ENCODE data around the gene CNP. TPM values are rescaled to one million over a fixed set of nuclear protein-coding genes. Genes with fewer than 3 reads are reported as not detected.

The CNP gene
- total and polyA plus RNA-seq, 2 of the 8 experiments (the other 6 are each of a cell fraction or from before 2014, with no cell fraction given): 21.9 to 60.6 TPM

GRCh38 chr17:42026857-42027589 is 60.4 kb downstream of the CNP start:
- Histone ChIP-seq H3K9ac (replicated peaks in 1 of 4; ENCODE audit: extremely low read depth in 1 of 4, low read depth in 3 of 4, low read length in 3 of 4) (peak overlapping the region in 1 of 4 experiments; percentile 39; a peak in 1 of 7 replicates), H3K23ac (ENCODE audit: insufficient read length) (no peak overlapping the region), H4K8ac (ENCODE audit: extremely low read depth, insufficient read depth, low read length) (peak overlapping the region; percentile 3; the same call in 1 of the 2 replicates), H3K14ac (ENCODE audit: insufficient read length) (no peak overlapping the region), H4K5ac (ENCODE audit: insufficient read length, low read depth, low read length) (no peak overlapping the region), H2BK120ac (replicated peaks; ENCODE audit: low read depth, low read length) (no peak overlapping the region), H2BK15ac (ENCODE audit: low read length) (no peak overlapping the region), H3K4me3 (ENCODE audit: extremely low read depth in 1 of 4, insufficient read depth in 2 of 4, low read depth in 3 of 4, low read length in 4 of 4) (no peak overlapping the region), H3K4me2 (ENCODE audit: insufficient read depth in 1 of 2, low read depth in 2 of 2, low read length in 2 of 2) (peak overlapping the region in 1 of 2 experiments; percentile 1; a peak in 1 of 4 replicates), H2BK5ac (ENCODE audit: low read depth, low read length) (no peak overlapping the region), H3K4me1 (replicated peaks in 1 of 4; ENCODE audit: control insufficient read depth in 3 of 4, insufficient read depth in 4 of 4, low read length in 3 of 4) (peaks cover 0 to 12% (median 5%) of the 10 kb centered on the region in 4 experiments; a peak in 4 of 7 replicates), H3K4ac (replicated peaks; ENCODE audit: insufficient read length, low read depth, low read length) (no peak overlapping the region), H3K56ac (replicated peaks; ENCODE audit: insufficient read length, low read depth, low read length) (no peak overlapping the region), H2BK20ac (ENCODE audit: low read length) (no peak overlapping the region), H2BK12ac (ENCODE audit: low read depth, low read length) (no peak overlapping the region; the same call in 1 of the 2 replicates), H3K23me2 (ENCODE audit: low read depth, low read length) (0 out of 2 replicates have a peak, but pooled peaks cover 2% of the 10 kb centered on the region), H3K27ac (ENCODE audit: low read depth, low read length) (no peak overlapping the region), H3K9me3 (ENCODE audit: insufficient read depth in 2 of 2, low read depth in 1 of 2, low read length in 1 of 2) (no peaks in the 10 kb centered on the region), H3K18ac (ENCODE audit: extremely low read depth, low read length) (no peak overlapping the region), H3K79me1 (ENCODE audit: low read depth, low read length) (0 out of 2 replicates have a peak, but pooled peaks cover 2% of the 10 kb centered on the region), H4K91ac (replicated peaks; ENCODE audit: insufficient read length, low read length) (no peak overlapping the region), H3K27me3 (replicated peaks in 1 of 4; ENCODE audit: control insufficient read depth in 3 of 4, extremely low read depth in 1 of 4, insufficient read depth in 3 of 4, low read length in 3 of 4) (no peaks in the 10 kb centered on the region), H2AK5ac (ENCODE audit: low read depth, low read length) (no peak overlapping the region), H3K36me3 (ENCODE audit: control insufficient read depth in 2 of 4, insufficient read depth in 4 of 4, low read length in 3 of 4) (peaks cover 10 to 27% (median 15%) of the 10 kb centered on the region in 4 experiments; a peak in 6 of 8 replicates), H3K79me2 (ENCODE audit: control insufficient read depth in 1 of 2, insufficient read depth in 2 of 2, low read length in 2 of 2) (no peaks in the 10 kb centered on the region), H2AFZ (ENCODE audit: low read length) (no peak overlapping the region), H4K20me1 (replicated peaks in 1 of 2; ENCODE audit: control insufficient read depth in 1 of 2, insufficient read depth in 2 of 2, low read length in 2 of 2) (no peaks in the 10 kb centered on the region)
- WGBS, 2 experiments (ENCODE audit: extremely low coverage in 1 of 2, insufficient coverage in 1 of 2, insufficient read length in 1 of 2, insufficient replicate concordance in 2 of 2, low coverage in 1 of 2, low lambda C conversion rate in 2 of 2, missing lambda C conversion rate in 1 of 2): 81% methylated on average over 15 of the region's 17 CpGs; no CpG with 5 or more reads in 1 of the 2 experiments
- ChIA-PET POLR2A (ENCODE audit: partially characterized antibody) (interaction anchor here (1.1 to 6.0 kb wide), 11 partner anchors 10 to 94 kb away, joined by 3 to 51 read pairs (median 4); partner anchors contain the start of genes DHX58, DNAJC7, HSPB9 and KAT2A), CTCF (ENCODE audit: partially characterized antibody) (interaction anchor here (0.6 to 38.8 kb wide), 18 partner anchors 10 to 257 kb away, joined by 3 to 1084 read pairs (median 6); partner anchors contain the start of genes DHX58, DNAJC7, HSPB9 and KAT2A)
- DNase-seq (ENCODE audit: low read depth in 1 of 2, low spot score in 2 of 2): no peak
- no peak for FAIRE-seq
- TF ChIP-seq CBX8 (IDR thresholded peaks at IDR 0.05; ENCODE audit: borderline replicate concordance, low read depth, low read length) (no peak), BCL11A (IDR thresholded peaks at IDR 0.05; ENCODE audit: low read depth in 2 of 2, low read length in 2 of 2) (no peak), HDAC2 (IDR thresholded peaks at IDR 0.05; ENCODE audit: borderline replicate concordance in 1 of 2, low read depth in 2 of 2, low read length in 2 of 2) (no peak), SIRT6 (IDR thresholded peaks at IDR 0.05; ENCODE audit: low read length) (no peak), SP2 (IDR thresholded peaks at IDR 0.05; ENCODE audit: low read length) (no peak), BRCA1 (IDR thresholded peaks at IDR 0.05; ENCODE audit: low read depth, low read length) (no peak), RFX5 (IDR thresholded peaks at IDR 0.05; ENCODE audit: borderline replicate concordance, low read depth, low read length) (no peak), TEAD4 (IDR thresholded peaks at IDR 0.05; ENCODE audit: low read depth, low read length) (no peak), ZNF274 (IDR thresholded peaks at IDR 0.05; ENCODE audit: borderline replicate concordance, extremely low read depth, low read length) (no peak), KDM5A (IDR thresholded peaks at IDR 0.05; ENCODE audit: low read length) (no peak), KDM4A (IDR thresholded peaks at IDR 0.05; ENCODE audit: low read depth, low read length, severe bottlenecking) (no peak), TAF1 (IDR thresholded peaks at IDR 0.05; ENCODE audit: low read depth, low read length) (no peak)

All from H1 (cell line).